HepG2 (cell line): ENCODE measurements around the gene BRCA1. TPM values are rescaled to one million over a fixed set of nuclear protein-coding genes. Genes with fewer than 3 reads are reported as not detected.

Source experiments
- HOMEZ ChIP-seq: IDR thresholded peaks from 2 replicates; pipeline ENCODE4 v1.6.1; 2016; ENCODE audit warnings: low read depth
- JUND ChIP-seq: sonication (generic); formaldehyde crosslinking; IDR thresholded peaks from 2 replicates; pipeline ENCODE4 v1.8.0; 2022; ENCODE audit warnings: mild to moderate bottlenecking, missing genetic modification reagents
- KDM3A ChIP-seq: IDR thresholded peaks from 2 replicates; pipeline ENCODE4 v1.6.1; 2018; ENCODE audit warnings: low read depth, missing compliant biosample characterization
- RAD21 ChIP-seq: fragments of 450-650 bp; formaldehyde crosslinking; IDR thresholded peaks from 2 replicates; pipeline ENCODE4 v1.5.0; 2020; ENCODE audit warnings: mild to moderate bottlenecking
- RBM22 ChIP-seq: fragments of 200-400 bp; formaldehyde crosslinking; optimal IDR thresholded peaks from 2 replicates; pipeline ENCODE3; 2017; ENCODE audit warnings: mild to moderate bottlenecking, low read length, moderate library complexity
- SIN3A ChIP-seq: IDR thresholded peaks from 2 replicates; pipeline ENCODE4 v1.6.1; 2011; ENCODE audit warnings: low read depth, mild to moderate bottlenecking, control low read depth, low read length, borderline replicate concordance
- ZFP37 ChIP-seq: sonication (generic); formaldehyde crosslinking; IDR thresholded peaks from 2 replicates; pipeline ENCODE4 v1.4.0; 2020; ENCODE audit warnings: missing genetic modification reagents, borderline replicate concordance
- ZGPAT ChIP-seq: IDR thresholded peaks from 2 replicates; pipeline ENCODE4 v1.6.1; 2016; ENCODE audit warnings: mild to moderate bottlenecking
- ZNF143 ChIP-seq: sonication (generic); formaldehyde crosslinking; IDR thresholded peaks from 2 replicates; pipeline ENCODE4 v1.4.0; 2020; ENCODE audit warnings: missing genetic modification reagents
- ZNF205 ChIP-seq: IDR thresholded peaks from 2 replicates; pipeline ENCODE4 v1.6.1; 2018; ENCODE audit warnings: missing biosample characterization, missing genetic modification reagents
- ZNF512B ChIP-seq: sonication (generic); formaldehyde crosslinking; IDR thresholded peaks from 2 replicates; pipeline ENCODE4 v1.5.1; 2020; ENCODE audit warnings: missing genetic modification reagents, mild to moderate bottlenecking, borderline replicate concordance
- ZSCAN31 ChIP-seq: sonication (generic); formaldehyde crosslinking; IDR thresholded peaks from 2 replicates; pipeline ENCODE4 v1.5.0; 2020; ENCODE audit warnings: low read depth, mild to moderate bottlenecking, missing genetic modification reagents
- polyA plus RNA-seq, 8 experiments: library from polyadenylated mRNA; depleted of rRNA in 3 of 8; stranded (reverse) in 7 of 8; unstranded in 1 of 8; fragments of >200 nt; fragmentation: Illumina TruSeq in 4 of 8; extraction: Trizol in 4 of 8; gene quantifications; 2 replicates each; pipeline versions ENCODE4 v1.2.1 to v1.2.3, GENCODE V29; 2011 to 2016; ENCODE audit warnings: low read depth in 4 of 8, missing spikeins in 1 of 8, mixed read lengths in 1 of 8; ENCODE audit not compliant: insufficient read depth in 1 of 8
- total RNA-seq, 5 experiments: library from RNA; depleted of rRNA; stranded (reverse); fragments of >200 nt; fragmentation: Illumina TruSeq; extraction: Trizol; gene quantifications; 2 replicates each; pipeline ENCODE4 v1.2.3, GENCODE V29; 2016; ENCODE audit warnings: low read depth in 1 of 5
- TF ChIP-seq, protein P1 (sequence below): sonication (generic); formaldehyde crosslinking; IDR thresholded peaks from 2 replicates; pipeline ENCODE4 v1.5.1; 2020; ENCODE audit warnings: mild to moderate bottlenecking, missing genetic modification reagents, borderline replicate concordance
- TF ChIP-seq, protein P2 (sequence below): sonication (generic); formaldehyde crosslinking; IDR thresholded peaks from 2 replicates; pipeline ENCODE4 v1.8.0; 2022; ENCODE audit warnings: mild to moderate bottlenecking, missing genetic modification reagents, moderate library complexity
- TF ChIP-seq, protein P3 (sequence below): sonication (generic); formaldehyde crosslinking; IDR thresholded peaks from 2 replicates; pipeline ENCODE4 v1.4.0; 2020; ENCODE audit warnings: low read depth, mild to moderate bottlenecking, missing genetic modification reagents

The BRCA1 gene
- total and polyA plus RNA-seq, 2 of the 13 experiments (the other 11 are each of a cell fraction or from before 2014, with no cell fraction given): 13.3 to 37.5 TPM

GRCh38 chr17:43170140-43170765, 45.1 kb upstream of the BRCA1 start (continued):
- TF ChIP-seq, protein P1, sequence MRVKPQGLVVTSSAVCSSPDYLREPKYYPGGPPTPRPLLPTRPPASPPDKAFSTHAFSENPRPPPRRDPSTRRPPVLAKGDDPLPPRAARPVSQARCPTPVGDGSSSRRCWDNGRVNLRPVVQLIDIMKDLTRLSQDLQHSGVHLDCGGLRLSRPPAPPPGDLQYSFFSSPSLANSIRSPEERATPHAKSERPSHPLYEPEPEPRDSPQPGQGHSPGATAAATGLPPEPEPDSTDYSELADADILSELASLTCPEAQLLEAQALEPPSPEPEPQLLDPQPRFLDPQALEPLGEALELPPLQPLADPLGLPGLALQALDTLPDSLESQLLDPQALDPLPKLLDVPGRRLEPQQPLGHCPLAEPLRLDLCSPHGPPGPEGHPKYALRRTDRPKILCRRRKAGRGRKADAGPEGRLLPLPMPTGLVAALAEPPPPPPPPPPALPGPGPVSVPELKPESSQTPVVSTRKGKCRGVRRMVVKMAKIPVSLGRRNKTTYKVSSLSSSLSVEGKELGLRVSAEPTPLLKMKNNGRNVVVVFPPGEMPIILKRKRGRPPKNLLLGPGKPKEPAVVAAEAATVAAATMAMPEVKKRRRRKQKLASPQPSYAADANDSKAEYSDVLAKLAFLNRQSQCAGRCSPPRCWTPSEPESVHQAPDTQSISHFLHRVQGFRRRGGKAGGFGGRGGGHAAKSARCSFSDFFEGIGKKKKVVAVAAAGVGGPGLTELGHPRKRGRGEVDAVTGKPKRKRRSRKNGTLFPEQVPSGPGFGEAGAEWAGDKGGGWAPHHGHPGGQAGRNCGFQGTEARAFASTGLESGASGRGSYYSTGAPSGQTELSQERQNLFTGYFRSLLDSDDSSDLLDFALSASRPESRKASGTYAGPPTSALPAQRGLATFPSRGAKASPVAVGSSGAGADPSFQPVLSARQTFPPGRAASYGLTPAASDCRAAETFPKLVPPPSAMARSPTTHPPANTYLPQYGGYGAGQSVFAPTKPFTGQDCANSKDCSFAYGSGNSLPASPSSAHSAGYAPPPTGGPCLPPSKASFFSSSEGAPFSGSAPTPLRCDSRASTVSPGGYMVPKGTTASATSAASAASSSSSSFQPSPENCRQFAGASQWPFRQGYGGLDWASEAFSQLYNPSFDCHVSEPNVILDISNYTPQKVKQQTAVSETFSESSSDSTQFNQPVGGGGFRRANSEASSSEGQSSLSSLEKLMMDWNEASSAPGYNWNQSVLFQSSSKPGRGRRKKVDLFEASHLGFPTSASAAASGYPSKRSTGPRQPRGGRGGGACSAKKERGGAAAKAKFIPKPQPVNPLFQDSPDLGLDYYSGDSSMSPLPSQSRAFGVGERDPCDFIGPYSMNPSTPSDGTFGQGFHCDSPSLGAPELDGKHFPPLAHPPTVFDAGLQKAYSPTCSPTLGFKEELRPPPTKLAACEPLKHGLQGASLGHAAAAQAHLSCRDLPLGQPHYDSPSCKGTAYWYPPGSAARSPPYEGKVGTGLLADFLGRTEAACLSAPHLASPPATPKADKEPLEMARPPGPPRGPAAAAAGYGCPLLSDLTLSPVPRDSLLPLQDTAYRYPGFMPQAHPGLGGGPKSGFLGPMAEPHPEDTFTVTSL (CRISPR knock-in tag): no peak
- TF ChIP-seq ZNF512B (CRISPR knock-in tag) (no peak; the same call in 1 of the 2 replicates), RAD21 (0 out of 2 replicates have a peak, but pooled peaks have one; percentile 4), RBM22 (peak; percentile 29), SIN3A (peak; percentile 77; the same call in 1 of the 2 replicates), ZNF205 (CRISPR knock-in tag) (no peak), JUND (CRISPR knock-in tag) (no peak), KDM3A (0 out of 2 replicates have a peak, but pooled peaks have one; percentile 13), HOMEZ (no peak), ZSCAN31 (CRISPR knock-in tag) (peak; percentile 44; the same call in 1 of the 2 replicates), ZGPAT (CRISPR knock-in tag) (peak; percentile 17), ZNF143 (CRISPR knock-in tag) (peak; percentile 77), ZFP37 (no peak)
- TF ChIP-seq, protein P2, sequence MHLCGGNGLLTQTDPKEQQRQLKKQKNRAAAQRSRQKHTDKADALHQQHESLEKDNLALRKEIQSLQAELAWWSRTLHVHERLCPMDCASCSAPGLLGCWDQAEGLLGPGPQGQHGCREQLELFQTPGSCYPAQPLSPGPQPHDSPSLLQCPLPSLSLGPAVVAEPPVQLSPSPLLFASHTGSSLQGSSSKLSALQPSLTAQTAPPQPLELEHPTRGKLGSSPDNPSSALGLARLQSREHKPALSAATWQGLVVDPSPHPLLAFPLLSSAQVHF (CRISPR knock-in tag): peak; percentile 28; the same call in 1 of the 2 replicates
- TF ChIP-seq, protein P3, sequence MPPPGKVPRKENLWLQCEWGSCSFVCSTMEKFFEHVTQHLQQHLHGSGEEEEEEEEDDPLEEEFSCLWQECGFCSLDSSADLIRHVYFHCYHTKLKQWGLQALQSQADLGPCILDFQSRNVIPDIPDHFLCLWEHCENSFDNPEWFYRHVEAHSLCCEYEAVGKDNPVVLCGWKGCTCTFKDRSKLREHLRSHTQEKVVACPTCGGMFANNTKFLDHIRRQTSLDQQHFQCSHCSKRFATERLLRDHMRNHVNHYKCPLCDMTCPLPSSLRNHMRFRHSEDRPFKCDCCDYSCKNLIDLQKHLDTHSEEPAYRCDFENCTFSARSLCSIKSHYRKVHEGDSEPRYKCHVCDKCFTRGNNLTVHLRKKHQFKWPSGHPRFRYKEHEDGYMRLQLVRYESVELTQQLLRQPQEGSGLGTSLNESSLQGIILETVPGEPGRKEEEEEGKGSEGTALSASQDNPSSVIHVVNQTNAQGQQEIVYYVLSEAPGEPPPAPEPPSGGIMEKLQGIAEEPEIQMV (CRISPR knock-in tag): 0 out of 2 replicates have a peak, but pooled peaks have one; percentile 62
